Hematopoietic multipotent progenitor cell treated with erythropoietin and hydrocortisone succinate and interleukin-3 and kit ligand, for 15 days (in vitro differentiated cells): ENCODE data around the gene ADGRD1.
"Not testable (repeated sequence)": the region's sequence is repeated elsewhere in the genome, so short reads cannot be mapped to it uniquely, and the experiment has no call there.

Experiments
- DNase-seq: peaks from one replicate; pipeline ENCODE4 v3.0.0-alpha.2; 2015; ENCODE audit warnings: low spot score

The ADGRD1 gene

GRCh38 chr12:130987151-130987931, 33.6 kb downstream of the ADGRD1 start:
- no peak for DNase-seq

- DNase-seq: no peak
These were observed 34.6 kb downstream of the ADGRD1 start for GRCh38 chr12:130988261-130988660.

DNA sequence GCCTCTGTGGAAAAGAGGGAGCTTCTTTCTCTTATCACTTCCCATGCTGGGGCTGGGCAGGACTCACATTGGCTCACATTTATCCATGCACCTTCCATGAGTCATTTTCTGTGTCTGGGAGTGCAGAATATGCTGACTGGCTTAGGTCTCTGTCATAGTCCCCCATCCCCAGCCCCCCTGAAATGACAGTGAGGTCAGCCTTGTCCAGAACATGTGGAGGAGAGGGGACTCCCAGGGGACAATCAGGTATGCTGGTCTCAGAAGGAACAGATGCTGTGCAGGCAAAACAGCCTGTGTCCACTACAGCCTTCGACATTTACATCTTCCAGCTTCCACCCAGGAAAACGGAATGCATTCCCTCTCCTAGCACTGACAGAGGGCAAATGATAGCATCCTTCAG, 35.0 kb downstream of the ADGRD1 start:
- no peak for DNase-seq

- no peak for DNase-seq
These were observed 35.7 kb downstream of the ADGRD1 start for GRCh38 chr12:130989391-130989790.

GRCh38 chr12:130990034-130990433, 36.3 kb downstream of the ADGRD1 start:
- DNase-seq: no peak

DNA sequence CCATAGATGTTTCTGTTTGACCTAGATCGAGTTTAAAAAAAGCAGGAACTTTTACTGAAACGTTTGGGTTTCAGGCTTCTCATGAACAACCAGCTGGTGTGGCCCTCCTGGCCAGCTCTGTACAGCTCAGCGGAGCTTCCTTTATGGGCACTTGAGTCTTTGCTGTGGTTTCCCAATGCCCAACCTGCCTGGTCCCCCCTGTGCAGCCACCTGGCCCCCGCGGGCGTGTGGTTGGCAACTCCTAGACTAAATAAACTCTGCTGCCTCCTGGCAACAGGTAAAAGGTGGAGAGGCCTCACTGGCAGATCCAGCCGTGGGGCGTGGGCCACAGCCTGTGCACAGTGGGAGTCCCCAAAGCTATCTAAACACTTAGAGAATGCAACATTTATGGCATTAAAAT, 38.7 kb downstream of the ADGRD1 start:
- no peak for DNase-seq

DNA sequence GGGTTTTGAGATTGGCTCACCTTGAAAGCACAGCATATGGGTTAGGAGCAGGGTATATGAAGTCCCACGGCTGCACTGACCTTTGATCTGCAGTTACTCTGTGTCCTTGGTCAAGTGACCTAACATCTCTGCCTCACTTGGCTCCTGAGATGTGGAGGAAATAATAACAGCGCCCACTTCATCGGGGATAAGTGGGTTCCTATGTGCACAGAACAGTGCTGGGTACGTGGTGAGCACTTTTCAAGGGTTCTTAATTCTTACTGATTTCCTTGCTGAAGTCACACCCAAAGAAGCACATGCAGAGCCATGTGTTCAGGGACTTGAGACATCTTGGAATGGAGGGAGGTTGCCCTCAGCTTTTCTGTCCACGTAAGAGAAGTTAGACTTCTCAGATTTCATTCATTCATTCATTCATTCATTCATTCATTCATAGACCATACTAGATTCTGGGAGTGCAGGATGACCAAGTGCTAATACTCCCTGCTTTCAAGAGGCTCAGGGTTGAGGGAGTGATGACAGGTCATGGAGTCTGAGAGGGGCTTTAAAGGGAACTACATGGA, 39.4 kb downstream of the ADGRD1 start:
- no peak for DNase-seq

- no peak for DNase-seq
These were observed 40.3 kb downstream of the ADGRD1 start for GRCh38 chr12:130993759-130994670.

GRCh38 chr12:130994821-130995375, 41.2 kb downstream of the ADGRD1 start:
- no peak for DNase-seq

DNA sequence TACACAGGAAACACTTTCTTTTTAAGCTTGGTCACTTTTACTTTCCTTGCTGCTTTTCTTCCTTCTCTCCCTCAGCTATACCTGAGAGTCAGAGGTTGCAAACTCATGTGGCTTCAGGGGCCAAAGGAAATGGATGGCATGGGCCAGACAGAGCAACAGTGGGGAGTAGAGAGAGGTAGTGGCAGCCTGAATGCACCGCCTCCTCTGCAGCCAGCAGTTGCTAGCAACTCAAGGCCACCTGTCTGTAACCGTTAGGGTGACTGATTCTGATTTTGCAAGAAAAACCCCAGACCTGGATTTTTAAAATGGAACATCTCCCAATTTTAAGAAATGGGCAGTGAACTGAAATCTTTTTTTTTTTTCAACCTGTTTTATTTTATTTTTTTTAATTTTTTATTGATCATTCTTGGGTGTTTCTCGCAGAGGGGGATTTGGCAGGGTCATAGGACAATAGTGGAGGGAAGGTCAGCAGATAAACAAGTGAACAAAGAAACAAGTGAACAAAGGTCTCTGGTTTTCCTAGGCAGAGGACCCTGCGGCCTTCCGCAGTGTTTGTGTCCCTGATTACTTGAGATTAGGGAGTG, 41.8 kb downstream of the ADGRD1 start:
- DNase-seq: not testable (repeated sequence)

DNA sequence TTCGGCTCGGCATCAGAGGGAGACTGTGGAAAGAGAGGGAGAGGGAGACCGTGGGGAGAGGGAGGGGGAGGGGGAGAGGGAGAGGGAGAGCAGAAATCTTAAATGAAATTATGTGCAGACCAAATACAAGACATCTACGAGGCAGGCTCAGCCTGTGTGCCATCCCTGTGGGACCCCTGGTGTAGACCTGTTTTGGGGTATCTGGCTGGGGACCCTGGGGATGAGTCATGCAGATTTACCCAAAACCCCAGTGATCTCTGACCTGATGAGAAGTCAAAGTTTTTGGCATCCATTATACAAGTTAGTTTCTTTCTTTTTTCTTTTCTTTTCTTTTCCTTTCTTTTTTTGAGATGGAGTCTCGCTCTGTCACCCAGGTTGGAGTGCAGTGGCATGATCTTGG, 44.4 kb downstream of the ADGRD1 start:
- DNase-seq: no peak

DNA sequence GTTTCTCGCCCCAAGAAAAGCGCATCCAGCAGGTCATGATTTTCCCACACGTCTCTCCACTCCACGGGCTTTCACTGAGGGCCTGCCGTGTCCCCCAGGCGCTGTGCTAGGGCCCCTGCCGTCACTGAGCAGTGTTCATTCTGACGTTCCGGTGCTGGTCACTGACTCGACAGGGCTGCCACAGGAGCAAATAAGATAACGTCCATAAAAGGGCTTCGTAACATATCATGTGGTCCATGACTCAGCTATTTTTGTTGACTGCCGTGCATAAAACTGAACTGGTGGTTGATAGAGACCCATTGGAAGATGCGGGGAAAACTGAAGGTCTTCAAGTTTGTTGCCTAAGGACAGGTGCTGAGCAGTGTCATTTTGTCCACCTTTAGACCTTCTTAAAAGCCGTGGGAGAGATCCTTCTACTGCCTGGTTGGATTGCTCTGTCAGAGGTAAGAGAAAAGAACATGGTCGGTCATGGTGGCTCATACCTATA, 46.3 kb downstream of the ADGRD1 start:
- DNase-seq: peak; percentile 41

- no peak for DNase-seq
These were observed 47.8 kb downstream of the ADGRD1 start for GRCh38 chr12:131001493-131001892.

DNA sequence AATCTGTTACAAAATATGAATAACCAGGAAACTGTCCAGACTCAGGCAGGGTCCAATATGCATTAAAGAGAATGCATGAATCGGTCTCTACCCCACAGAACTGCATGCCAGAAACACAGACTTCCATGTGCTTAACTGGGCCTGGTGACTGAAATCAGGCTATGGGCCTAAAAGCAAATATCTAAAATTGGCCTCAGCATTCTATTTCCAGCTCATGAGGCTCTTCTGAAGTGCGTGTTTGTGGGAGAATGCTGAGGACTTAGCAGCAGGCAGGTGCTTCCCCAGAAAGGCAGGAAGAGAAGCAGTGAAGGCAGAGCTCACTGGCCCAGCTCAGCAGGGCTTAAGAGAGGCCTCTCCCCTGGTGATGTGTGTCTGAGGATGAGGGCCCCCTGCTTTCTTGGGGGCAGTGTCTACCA, 48.5 kb downstream of the ADGRD1 start:
- DNase-seq: no peak

DNA sequence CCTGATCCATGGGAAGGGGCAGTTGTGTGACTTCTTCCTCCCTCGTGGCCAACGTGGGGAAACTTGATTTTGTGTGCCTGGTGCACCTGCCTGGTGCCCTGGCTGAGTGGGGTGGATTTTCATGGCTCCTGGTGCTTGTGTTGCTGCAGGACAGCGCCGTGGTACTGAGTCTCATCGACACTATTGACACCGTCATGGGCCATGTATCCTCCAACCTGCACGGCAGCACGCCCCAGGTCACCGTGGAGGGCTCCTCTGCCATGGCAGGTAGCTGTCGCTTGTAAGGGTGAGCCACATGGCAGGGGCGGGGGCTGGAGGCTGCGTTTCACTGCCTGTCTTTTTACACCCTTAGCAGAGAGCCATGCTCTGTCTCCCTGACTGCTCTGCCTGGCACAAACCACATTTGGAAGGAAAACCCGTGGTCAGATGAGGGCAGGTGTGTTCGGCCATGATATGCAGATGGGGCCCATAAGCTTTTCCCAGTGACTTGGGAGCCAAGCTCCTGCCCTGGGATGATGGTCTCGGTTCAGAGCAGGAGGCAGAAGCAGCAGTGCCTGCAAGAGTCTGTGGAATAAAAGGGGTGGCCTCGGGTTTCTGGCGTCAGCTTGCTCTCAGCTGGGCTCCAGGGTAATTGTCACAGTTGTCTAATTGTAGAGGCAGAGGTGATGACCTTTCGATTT, 49.5 kb downstream of the ADGRD1 start:
- no peak for DNase-seq

GRCh38 chr12:131003716-131004045, 50.0 kb downstream of the ADGRD1 start:
- no peak for DNase-seq

DNA sequence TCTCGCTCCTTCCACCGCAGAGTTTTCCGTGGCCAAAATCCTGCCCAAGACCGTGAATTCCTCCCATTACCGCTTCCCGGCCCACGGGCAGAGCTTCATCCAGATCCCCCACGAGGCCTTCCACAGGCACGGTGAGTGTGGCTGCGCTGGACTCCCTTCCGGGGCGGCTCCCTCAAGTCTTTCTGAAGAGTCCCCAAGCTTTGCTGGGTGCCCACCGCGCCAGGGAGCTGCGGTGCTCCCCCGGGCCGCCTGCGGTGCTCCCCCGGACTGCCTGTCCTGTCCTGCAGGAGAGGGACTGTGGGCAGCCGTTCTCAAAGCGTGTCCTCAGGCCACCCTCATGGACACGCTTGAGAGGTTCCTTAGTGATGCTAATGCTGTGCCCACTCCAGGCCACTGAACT, 50.5 kb downstream of the ADGRD1 start:
- no peak for DNase-seq

GRCh38 chr12:131005161-131006035, 51.7 kb downstream of the ADGRD1 start:
- no peak for DNase-seq

GRCh38 chr12:131006036-131006735, 52.5 kb downstream of the ADGRD1 start:
- no peak for DNase-seq
